HepG2 (cell line): ENCODE measurements around the gene TARBP2. TPM values are rescaled to one million over a fixed set of nuclear protein-coding genes. Genes with fewer than 3 reads are reported as not detected.
A peak's percentile ranks its signal among the peaks of the same experiment; 100 is the strongest.

ENCODE experiments used
- ARID2 ChIP-seq: sonication (generic); formaldehyde crosslinking; IDR thresholded peaks from 2 replicates; pipeline ENCODE4 v1.8.1; 2022; ENCODE audit warnings: mild to moderate bottlenecking, missing genetic modification reagents, borderline replicate concordance
- CREB1 ChIP-seq, 2 experiments: fragments of 450-650 bp in 1 of 2; IDR thresholded peaks; 2 replicates each; pipeline ENCODE4 v1.6.1; 2016 to 2017; ENCODE audit warnings: control low read depth in 1 of 2, mild to moderate bottlenecking in 1 of 2, missing compliant biosample characterization in 1 of 2, missing genetic modification characterization in 1 of 2
- DMAP1 ChIP-seq: IDR thresholded peaks from 2 replicates; pipeline ENCODE4 v1.6.1; 2016
- HDAC6 ChIP-seq: fragments of 200-600 bp; sonication (generic); IDR thresholded peaks from 2 replicates; pipeline ENCODE4 v1.7.0; 2017; ENCODE audit warnings: mild to moderate bottlenecking, antibody characterized with exemption, low read length, low read depth
- KAT2B ChIP-seq: fragments of 150-350 bp; IDR thresholded peaks from 2 replicates; pipeline ENCODE4 v1.6.1; 2014; ENCODE audit warnings: low read depth, low read length, borderline replicate concordance
- KDM1A ChIP-seq: IDR thresholded peaks from 2 replicates; pipeline ENCODE4 v1.6.1; 2016; ENCODE audit warnings: missing compliant biosample characterization
- PITX1 ChIP-seq: sonication (generic); formaldehyde crosslinking; IDR thresholded peaks from 2 replicates; pipeline ENCODE4 v1.5.1; 2020; ENCODE audit warnings: mild to moderate bottlenecking, missing genetic modification reagents
- SRSF1 ChIP-seq: fragments of 200-400 bp; formaldehyde crosslinking; optimal IDR thresholded peaks from 2 replicates; pipeline ENCODE3; 2017; ENCODE audit warnings: mild to moderate bottlenecking, low read depth, low read length, moderate library complexity
- TEAD2 ChIP-seq: sonication (generic); formaldehyde crosslinking; IDR thresholded peaks from 2 replicates; pipeline ENCODE4 v1.9.0; 2021; ENCODE audit warnings: missing genetic modification reagents
- ZBTB3 ChIP-seq: sonication (generic); formaldehyde crosslinking; IDR thresholded peaks from 2 replicates; pipeline ENCODE4 v1.4.0; 2020; ENCODE audit warnings: low read depth, mild to moderate bottlenecking, moderate library complexity, missing genetic modification reagents, borderline replicate concordance
- ZBTB7A ChIP-seq: sonication (generic); formaldehyde crosslinking; IDR thresholded peaks from 2 replicates; pipeline ENCODE4 v1.8.0; 2022; ENCODE audit warnings: mild to moderate bottlenecking, missing genetic modification reagents
- ZNF282 ChIP-seq: fragments of 450-650 bp; IDR thresholded peaks from 2 replicates; pipeline ENCODE4 v1.6.1; 2018; ENCODE audit not compliant: partially characterized antibody
- ZNF329 ChIP-seq: sonication (generic); formaldehyde crosslinking; IDR thresholded peaks from 2 replicates; pipeline ENCODE4 v1.9.0; 2021; ENCODE audit warnings: low read depth, mild to moderate bottlenecking, missing genetic modification reagents
- ZNF432 ChIP-seq: sonication (generic); formaldehyde crosslinking; IDR thresholded peaks from 2 replicates; pipeline ENCODE4 v1.5.0; 2020; ENCODE audit warnings: missing genetic modification reagents, mild to moderate bottlenecking, borderline replicate concordance
- ZNF550 ChIP-seq: sonication (generic); formaldehyde crosslinking; IDR thresholded peaks from 2 replicates; pipeline ENCODE4 v1.4.0; 2020; ENCODE audit warnings: mild to moderate bottlenecking, missing genetic modification reagents, borderline replicate concordance
- ZNF577 ChIP-seq: sonication (generic); formaldehyde crosslinking; IDR thresholded peaks from 2 replicates; pipeline ENCODE4 v1.4.0; 2020; ENCODE audit warnings: mild to moderate bottlenecking, low read depth, missing genetic modification reagents, borderline replicate concordance
- ZNF775 ChIP-seq: sonication (generic); formaldehyde crosslinking; IDR thresholded peaks from 2 replicates; pipeline ENCODE4 v1.4.0; 2020; ENCODE audit warnings: missing genetic modification reagents, mild to moderate bottlenecking, moderate library complexity, borderline replicate concordance
- ZNF777 ChIP-seq: sonication (generic); formaldehyde crosslinking; IDR thresholded peaks from 2 replicates; pipeline ENCODE4 v1.4.0; 2020; ENCODE audit warnings: missing genetic modification reagents
- ZNF891 ChIP-seq: sonication (generic); formaldehyde crosslinking; IDR thresholded peaks from 2 replicates; pipeline ENCODE4 v1.5.0; 2020; ENCODE audit warnings: mild to moderate bottlenecking, missing genetic modification reagents
- ZSCAN30 ChIP-seq: sonication (generic); formaldehyde crosslinking; IDR thresholded peaks from 2 replicates; pipeline ENCODE4 v1.5.0; 2020; ENCODE audit warnings: mild to moderate bottlenecking, missing genetic modification reagents
- polyA plus RNA-seq, 8 experiments: library from polyadenylated mRNA; depleted of rRNA in 3 of 8; stranded (reverse) in 7 of 8; unstranded in 1 of 8; fragments of >200 nt; fragmentation: Illumina TruSeq in 4 of 8; extraction: Trizol in 4 of 8; gene quantifications; 2 replicates each; pipeline versions ENCODE4 v1.2.1 to v1.2.3, GENCODE V29; 2011 to 2016; ENCODE audit warnings: low read depth in 4 of 8, missing spikeins in 1 of 8, mixed read lengths in 1 of 8; ENCODE audit not compliant: insufficient read depth in 1 of 8
- total RNA-seq, 5 experiments: library from RNA; depleted of rRNA; stranded (reverse); fragments of >200 nt; fragmentation: Illumina TruSeq; extraction: Trizol; gene quantifications; 2 replicates each; pipeline ENCODE4 v1.2.3, GENCODE V29; 2016; ENCODE audit warnings: low read depth in 1 of 5
- TF ChIP-seq, protein P1 (sequence below): sonication (generic); formaldehyde crosslinking; IDR thresholded peaks from 2 replicates; pipeline ENCODE4 v1.4.0; 2020; ENCODE audit warnings: mild to moderate bottlenecking, missing genetic modification reagents
- TF ChIP-seq, protein P2 (sequence below): sonication (generic); formaldehyde crosslinking; IDR thresholded peaks from 2 replicates; pipeline ENCODE4 v1.5.0; 2020; ENCODE audit warnings: mild to moderate bottlenecking, missing genetic modification reagents, moderate library complexity
- TF ChIP-seq, protein P3 (sequence below): sonication (generic); formaldehyde crosslinking; IDR thresholded peaks from 2 replicates; pipeline ENCODE4 v1.5.1; 2020; ENCODE audit warnings: missing genetic modification reagents, mild to moderate bottlenecking, borderline replicate concordance
- TF ChIP-seq, protein P4 (sequence below): sonication (generic); formaldehyde crosslinking; IDR thresholded peaks from 2 replicates; pipeline ENCODE4 v1.4.0; 2020; ENCODE audit warnings: missing genetic modification reagents
- TF ChIP-seq, protein P5 (sequence below): sonication (generic); formaldehyde crosslinking; IDR thresholded peaks from 2 replicates; pipeline ENCODE4 v1.4.0; 2020; ENCODE audit warnings: missing genetic modification reagents

TARBP2 gene
- total and polyA plus RNA-seq, 2 of the 13 experiments (the other 11 are each of a cell fraction or from before 2014, with no cell fraction given) = 47.0 to 55.5 TPM

DNA sequence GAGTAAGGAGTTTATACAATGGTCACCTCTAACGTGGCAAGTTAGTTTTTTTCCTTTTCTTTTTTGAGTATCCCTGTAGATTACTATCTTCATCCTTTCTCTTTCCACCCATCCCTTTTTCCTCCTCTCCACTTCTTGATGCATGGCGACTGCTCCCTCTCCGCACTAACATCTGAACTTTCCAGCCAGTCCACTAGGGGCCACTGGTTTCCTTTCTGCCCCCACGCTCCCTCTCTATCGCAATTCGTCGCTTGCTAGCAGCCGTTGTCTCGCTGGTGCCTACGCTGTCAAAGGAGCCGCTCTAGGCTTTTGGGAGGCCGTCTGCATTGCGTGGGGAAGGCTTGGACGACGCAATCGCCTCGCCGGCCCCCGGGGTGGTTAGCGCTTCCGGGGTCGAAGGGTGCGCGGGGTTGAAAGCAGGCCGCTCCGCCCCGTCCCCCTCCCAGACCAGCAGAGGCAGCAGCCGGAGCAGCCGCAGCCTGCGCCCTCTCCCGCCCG is 49.4 kb upstream of the TARBP2 start, which contains the start of gene PCBP2 (continued):
- TF ChIP-seq SRSF1 = no peak
- peak; percentile 93 for TF ChIP-seq CREB1 (IDR thresholded peaks at IDR 0.05)
- peak; percentile 95 for TF ChIP-seq CREB1 (CRISPR knock-in tag; IDR thresholded peaks at IDR 0.05)
- no peak for TF ChIP-seq ZBTB3 (CRISPR knock-in tag)
- TF ChIP-seq ZSCAN30 (CRISPR knock-in tag) = no peak
- TF ChIP-seq, protein P1, sequence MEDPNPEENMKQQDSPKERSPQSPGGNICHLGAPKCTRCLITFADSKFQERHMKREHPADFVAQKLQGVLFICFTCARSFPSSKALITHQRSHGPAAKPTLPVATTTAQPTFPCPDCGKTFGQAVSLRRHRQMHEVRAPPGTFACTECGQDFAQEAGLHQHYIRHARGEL (CRISPR knock-in tag) = no peak
- TF ChIP-seq ZNF891 (CRISPR knock-in tag) = no peak
- TF ChIP-seq, protein P2, sequence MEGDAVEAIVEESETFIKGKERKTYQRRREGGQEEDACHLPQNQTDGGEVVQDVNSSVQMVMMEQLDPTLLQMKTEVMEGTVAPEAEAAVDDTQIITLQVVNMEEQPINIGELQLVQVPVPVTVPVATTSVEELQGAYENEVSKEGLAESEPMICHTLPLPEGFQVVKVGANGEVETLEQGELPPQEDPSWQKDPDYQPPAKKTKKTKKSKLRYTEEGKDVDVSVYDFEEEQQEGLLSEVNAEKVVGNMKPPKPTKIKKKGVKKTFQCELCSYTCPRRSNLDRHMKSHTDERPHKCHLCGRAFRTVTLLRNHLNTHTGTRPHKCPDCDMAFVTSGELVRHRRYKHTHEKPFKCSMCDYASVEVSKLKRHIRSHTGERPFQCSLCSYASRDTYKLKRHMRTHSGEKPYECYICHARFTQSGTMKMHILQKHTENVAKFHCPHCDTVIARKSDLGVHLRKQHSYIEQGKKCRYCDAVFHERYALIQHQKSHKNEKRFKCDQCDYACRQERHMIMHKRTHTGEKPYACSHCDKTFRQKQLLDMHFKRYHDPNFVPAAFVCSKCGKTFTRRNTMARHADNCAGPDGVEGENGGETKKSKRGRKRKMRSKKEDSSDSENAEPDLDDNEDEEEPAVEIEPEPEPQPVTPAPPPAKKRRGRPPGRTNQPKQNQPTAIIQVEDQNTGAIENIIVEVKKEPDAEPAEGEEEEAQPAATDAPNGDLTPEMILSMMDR (CRISPR knock-in tag) = peak; percentile 97
- TF ChIP-seq ZNF329 (CRISPR knock-in tag) = no peak
- no peak for TF ChIP-seq ZNF282
- TF ChIP-seq ZNF550 = no peak
- no peak for TF ChIP-seq TEAD2
- no peak for TF ChIP-seq ZNF577 (CRISPR knock-in tag)
- TF ChIP-seq DMAP1 = peak; percentile 85
- no peak for TF ChIP-seq HDAC6
- TF ChIP-seq, protein P3, sequence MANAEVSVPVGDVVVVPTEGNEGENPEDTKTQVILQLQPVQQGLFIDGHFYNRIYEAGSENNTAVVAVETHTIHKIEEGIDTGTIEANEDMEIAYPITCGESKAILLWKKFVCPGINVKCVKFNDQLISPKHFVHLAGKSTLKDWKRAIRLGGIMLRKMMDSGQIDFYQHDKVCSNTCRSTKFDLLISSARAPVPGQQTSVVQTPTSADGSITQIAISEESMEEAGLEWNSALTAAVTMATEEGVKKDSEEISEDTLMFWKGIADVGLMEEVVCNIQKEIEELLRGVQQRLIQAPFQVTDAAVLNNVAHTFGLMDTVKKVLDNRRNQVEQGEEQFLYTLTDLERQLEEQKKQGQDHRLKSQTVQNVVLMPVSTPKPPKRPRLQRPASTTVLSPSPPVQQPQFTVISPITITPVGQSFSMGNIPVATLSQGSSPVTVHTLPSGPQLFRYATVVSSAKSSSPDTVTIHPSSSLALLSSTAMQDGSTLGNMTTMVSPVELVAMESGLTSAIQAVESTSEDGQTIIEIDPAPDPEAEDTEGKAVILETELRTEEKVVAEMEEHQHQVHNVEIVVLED = peak; percentile 92
- peak; percentile 57 for TF ChIP-seq PITX1
- no peak for TF ChIP-seq ZNF432
- TF ChIP-seq, protein P4, sequence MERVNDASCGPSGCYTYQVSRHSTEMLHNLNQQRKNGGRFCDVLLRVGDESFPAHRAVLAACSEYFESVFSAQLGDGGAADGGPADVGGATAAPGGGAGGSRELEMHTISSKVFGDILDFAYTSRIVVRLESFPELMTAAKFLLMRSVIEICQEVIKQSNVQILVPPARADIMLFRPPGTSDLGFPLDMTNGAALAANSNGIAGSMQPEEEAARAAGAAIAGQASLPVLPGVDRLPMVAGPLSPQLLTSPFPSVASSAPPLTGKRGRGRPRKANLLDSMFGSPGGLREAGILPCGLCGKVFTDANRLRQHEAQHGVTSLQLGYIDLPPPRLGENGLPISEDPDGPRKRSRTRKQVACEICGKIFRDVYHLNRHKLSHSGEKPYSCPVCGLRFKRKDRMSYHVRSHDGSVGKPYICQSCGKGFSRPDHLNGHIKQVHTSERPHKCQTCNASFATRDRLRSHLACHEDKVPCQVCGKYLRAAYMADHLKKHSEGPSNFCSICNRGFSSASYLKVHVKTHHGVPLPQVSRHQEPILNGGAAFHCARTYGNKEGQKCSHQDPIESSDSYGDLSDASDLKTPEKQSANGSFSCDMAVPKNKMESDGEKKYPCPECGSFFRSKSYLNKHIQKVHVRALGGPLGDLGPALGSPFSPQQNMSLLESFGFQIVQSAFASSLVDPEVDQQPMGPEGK = peak; percentile 90
- TF ChIP-seq, protein P5, sequence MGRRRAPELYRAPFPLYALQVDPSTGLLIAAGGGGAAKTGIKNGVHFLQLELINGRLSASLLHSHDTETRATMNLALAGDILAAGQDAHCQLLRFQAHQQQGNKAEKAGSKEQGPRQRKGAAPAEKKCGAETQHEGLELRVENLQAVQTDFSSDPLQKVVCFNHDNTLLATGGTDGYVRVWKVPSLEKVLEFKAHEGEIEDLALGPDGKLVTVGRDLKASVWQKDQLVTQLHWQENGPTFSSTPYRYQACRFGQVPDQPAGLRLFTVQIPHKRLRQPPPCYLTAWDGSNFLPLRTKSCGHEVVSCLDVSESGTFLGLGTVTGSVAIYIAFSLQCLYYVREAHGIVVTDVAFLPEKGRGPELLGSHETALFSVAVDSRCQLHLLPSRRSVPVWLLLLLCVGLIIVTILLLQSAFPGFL (CRISPR knock-in tag) = no peak
- TF ChIP-seq KDM1A (CRISPR knock-in tag) = no peak
- TF ChIP-seq ZNF775 (CRISPR knock-in tag) = no peak
- TF ChIP-seq KAT2B = no peak
- TF ChIP-seq ARID2 (CRISPR knock-in tag) = no peak
- TF ChIP-seq ZBTB7A (CRISPR knock-in tag) = no peak
- TF ChIP-seq ZNF777 (CRISPR knock-in tag) = no peak
